ENCODE results near the gene SERF2.

DNA sequence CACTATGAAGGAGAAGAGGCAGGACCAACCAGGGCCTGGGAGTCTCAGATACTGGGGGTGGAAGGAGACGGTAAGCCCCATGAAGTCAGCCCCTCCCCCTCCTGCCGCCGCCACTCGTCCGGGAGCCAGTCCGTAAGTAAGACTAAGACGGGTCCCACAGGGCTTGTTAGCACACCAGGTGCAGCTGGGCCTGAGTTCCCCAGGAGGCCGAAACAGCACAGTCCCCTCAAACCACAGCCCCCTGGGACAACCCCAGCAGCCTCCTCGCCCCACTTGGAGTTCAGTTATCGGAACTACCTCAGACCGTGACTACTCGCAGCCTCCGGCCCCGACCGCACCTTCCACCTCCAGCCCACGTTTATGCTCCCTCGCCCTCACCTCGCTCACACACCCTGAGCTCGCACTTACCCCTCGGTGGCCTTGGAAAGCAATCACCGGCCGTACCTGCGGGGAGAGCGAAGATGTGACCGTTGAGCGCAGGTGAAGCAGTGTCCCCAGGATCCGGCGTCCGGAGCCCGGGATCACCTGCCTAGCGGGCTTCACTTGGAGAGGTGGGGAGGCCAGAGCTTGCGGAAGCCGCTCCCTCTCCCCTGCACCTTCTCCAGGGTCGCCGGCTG lies 15.9 kb upstream of the SERF2 start:
- TF ChIP-seq, protein P1, sequence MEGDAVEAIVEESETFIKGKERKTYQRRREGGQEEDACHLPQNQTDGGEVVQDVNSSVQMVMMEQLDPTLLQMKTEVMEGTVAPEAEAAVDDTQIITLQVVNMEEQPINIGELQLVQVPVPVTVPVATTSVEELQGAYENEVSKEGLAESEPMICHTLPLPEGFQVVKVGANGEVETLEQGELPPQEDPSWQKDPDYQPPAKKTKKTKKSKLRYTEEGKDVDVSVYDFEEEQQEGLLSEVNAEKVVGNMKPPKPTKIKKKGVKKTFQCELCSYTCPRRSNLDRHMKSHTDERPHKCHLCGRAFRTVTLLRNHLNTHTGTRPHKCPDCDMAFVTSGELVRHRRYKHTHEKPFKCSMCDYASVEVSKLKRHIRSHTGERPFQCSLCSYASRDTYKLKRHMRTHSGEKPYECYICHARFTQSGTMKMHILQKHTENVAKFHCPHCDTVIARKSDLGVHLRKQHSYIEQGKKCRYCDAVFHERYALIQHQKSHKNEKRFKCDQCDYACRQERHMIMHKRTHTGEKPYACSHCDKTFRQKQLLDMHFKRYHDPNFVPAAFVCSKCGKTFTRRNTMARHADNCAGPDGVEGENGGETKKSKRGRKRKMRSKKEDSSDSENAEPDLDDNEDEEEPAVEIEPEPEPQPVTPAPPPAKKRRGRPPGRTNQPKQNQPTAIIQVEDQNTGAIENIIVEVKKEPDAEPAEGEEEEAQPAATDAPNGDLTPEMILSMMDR (IDR thresholded peaks at IDR 0.05): no peak
- no peak for TF ChIP-seq POLR2A (IDR thresholded peaks at IDR 0.05)
- TF ChIP-seq POLR2AphosphoS5 (IDR thresholded peaks at IDR 0.05; ENCODE audit: insufficient read depth in 1 of 2, low read depth in 1 of 2): no peak

Data from vagina (tissue), 2 donors.